Pancreas (tissue), 10 donors: Measurements from ENCODE around the gene CELF2. TPM values are rescaled to one million over a fixed set of nuclear protein-coding genes. Genes with fewer than 3 reads are reported as not detected.

Experiments
- ATAC-seq, 4 donors: fragments of 200-7000 bp; cut with Tn5 transposase; one replicate each; pipeline versions ENCODE4 v1.8.0 to v1.9.1; 2020; ENCODE audit warnings: mild to moderate bottlenecking in 4 of 4, moderate library complexity in 4 of 4
- DNase-seq, 6 donors: peaks; one replicate each; pipeline ENCODE4 v3.0.0-alpha.2; 2020
- FAIRE-seq: peaks from 2 replicates; lab custom pipeline; 2012; peaks lifted over from hg19 to GRCh38; lab: Jason Lieb, UNC
- H3K27ac ChIP-seq, 4 donors: fragments of 200-600 bp; sonication (generic); 1 replicate in 3 of 4; 2 replicates in 1 of 4; pipeline versions ENCODE4 v1.5.0 to v1.8.0; 2020
- H3K27me3 ChIP-seq, 4 donors: fragments of 200-600 bp; one replicate each; pipeline ENCODE4 v1.8.0; 2021
- H3K36me3 ChIP-seq, 3 donors: fragments of 200-600 bp; sonication (generic) in 1 of 3; one replicate each; pipeline versions ENCODE4 v1.5.0 to v1.8.0; 2020 to 2021
- H3K4me1 ChIP-seq, 3 donors: fragments of 200-600 bp; one replicate each; pipeline ENCODE4 v1.8.0; 2021
- H3K4me3 ChIP-seq, 4 donors: fragments of 200-600 bp; sonication (generic) in 2 of 4; one replicate each; pipeline versions ENCODE4 v1.5.0 to v1.8.0; 2020 to 2021
- H3K9me3 ChIP-seq, 4 donors: fragments of 200-600 bp; one replicate each; pipeline ENCODE4 v1.8.0; 2021
- CTCF ChIP-seq, 4 donors: fragments of 200-600 bp; sonication (generic) in 3 of 4; IDR thresholded peaks; one replicate each; pipeline versions ENCODE4 v1.5.0 to v1.8.0; 2021; ENCODE audit warnings: antibody characterized with exemption in 4 of 4
- WGBS, 2 donors: extraction: QIAGEN DNeasy Blood & Tissue Kit; methylation state at CpG; one replicate each; pipeline ENCODE4 v1.1.7; 2013; 5-methylcytosine and 5-hydroxymethylcytosine counted together
- intact Hi-C, 3 donors: fragments of 100-400 bp; cut with DNase I; formaldehyde crosslinking; loops; one replicate each; pipeline versions ENCODE4 v1.11.1 to v1.14.2; 2022
- polyA plus RNA-seq, 2 donors: library from polyadenylated mRNA; stranded (reverse); fragments of 200-250 nt; gene quantifications; one replicate each; pipeline ENCODE4 v1.2.3, GENCODE V29; 2013
- total RNA-seq, 6 donors: library from RNA; stranded (reverse); fragmentation: NEBNext Ultra II Directional in 4 of 6; extraction: Animal tissue kit (Norgen Biotek cat#: 25700) in 4 of 6; gene quantifications; one replicate each; pipeline versions ENCODE4 v1.2.1 to v1.2.4, GENCODE V29; 2021 to 2023
- donor health status: healthy with polysubstance abuse.
- donor health status: DM: no; HTN: no; CAD: no; lungs with moderate emphysema.
- donor health status: DM: no; HTN: no; CAD: no.
- donor health status: control.
- donor health status: control.
- donor health status: Bipolar disorder and iron deficiency.
- donor health status: DM: yes; HTN: yes; CAD: no.
- donor health status: DM: no; HTN: no; CAD: no.
- donor health status: DM: no; HTN: no; CAD: no.
- donor health status: DM: yes; HTN: yes; CAD: no.

The CELF2 gene
- total and polyA plus RNA-seq, 8 donors, result 1.2 to 11.7 (median 2.2) TPM

- DNase-seq (no peak), ATAC-seq (no peak), FAIRE-seq (no peak)
- intact Hi-C loops, result no loop called here
- 57 to 65% methylated on average over 7 of the region's 7 CpGs for WGBS, 2 donors
- Histone ChIP-seq H3K4me1 (no peaks in the 10 kb centered on the region), H3K27me3 (no peaks in the 10 kb centered on the region), H3K27ac (no peak overlapping the region), H3K36me3 (no peaks in the 10 kb centered on the region), H3K9me3 (no peaks in the 10 kb centered on the region), H3K4me3 (no peak overlapping the region)
- TF ChIP-seq CTCF (IDR thresholded peaks at IDR 0.05), result no peak
Measured at GRCh38 chr10:11339013-11339412, 321.3 kb downstream of the CELF2 start.

GRCh38 chr10:11339660-11340059 lies 322.0 kb downstream of the CELF2 start:
- intact Hi-C loops, result no loop called here
- no peak for ATAC-seq
- TF ChIP-seq CTCF (IDR thresholded peaks at IDR 0.05), result no peak
- Histone ChIP-seq H3K27me3 (no peaks in the 10 kb centered on the region), H3K4me1 (no peaks in the 10 kb centered on the region), H3K27ac (no peak overlapping the region), H3K36me3 (no peaks in the 10 kb centered on the region), H3K4me3 (no peak overlapping the region), H3K9me3 (no peaks in the 10 kb centered on the region)
- FAIRE-seq, result no peak
- no peak for DNase-seq
- WGBS, 2 donors, result 76 to 84% methylated on average over 18 of the region's 18 CpGs

GRCh38 chr10:11341283-11341960 lies 323.8 kb downstream of the CELF2 start:
- intact Hi-C loops, result no loop called here
- no peaks in the 10 kb centered on the region for H3K36me3 ChIP-seq
- 52 to 60% methylated on average over 5 of the region's 5 CpGs for WGBS, 2 donors
- FAIRE-seq (no peak), ATAC-seq (no peak), DNase-seq (no peak)
- no peaks in the 10 kb centered on the region for H3K9me3 ChIP-seq
- no peak overlapping the region for H3K27ac ChIP-seq
- no peaks in the 10 kb centered on the region for H3K27me3 ChIP-seq
- H3K4me3 ChIP-seq, result no peak overlapping the region
- H3K4me1 ChIP-seq, result no peaks in the 10 kb centered on the region
- no peak for TF ChIP-seq CTCF (IDR thresholded peaks at IDR 0.05)

GRCh38 chr10:11344081-11344480 lies 326.4 kb downstream of the CELF2 start:
- Histone ChIP-seq H3K27me3 (no peaks in the 10 kb centered on the region), H3K27ac (no peak overlapping the region), H3K4me3 (no peak overlapping the region), H3K4me1 (no peaks in the 10 kb centered on the region), H3K36me3 (no peaks in the 10 kb centered on the region), H3K9me3 (no peaks in the 10 kb centered on the region)
- WGBS, 2 donors, result 83 to 86% methylated on average over 29 to 30 of the region's 30 CpGs
- no peak for DNase-seq
- no peak for TF ChIP-seq CTCF (IDR thresholded peaks at IDR 0.05)
- no peak for ATAC-seq
- intact Hi-C loops, result no loop called here
- FAIRE-seq, result no peak

GRCh38 chr10:11344550-11344949 lies 326.9 kb downstream of the CELF2 start:
- Histone ChIP-seq H3K9me3 (no peaks in the 10 kb centered on the region), H3K27ac (no peak overlapping the region), H3K4me1 (no peaks in the 10 kb centered on the region), H3K4me3 (no peak overlapping the region), H3K36me3 (no peaks in the 10 kb centered on the region), H3K27me3 (no peaks in the 10 kb centered on the region)
- WGBS, 2 donors, result 74 to 78% methylated on average over 28 of the region's 28 CpGs
- DNase-seq (peak in 1 of 6 donors; percentile 66), ATAC-seq (no peak), FAIRE-seq (no peak)
- intact Hi-C loops, result no loop called here
- no peak for TF ChIP-seq CTCF (IDR thresholded peaks at IDR 0.05)
